Measurements from ENCODE around the gene DCX. TPM values are rescaled to one million over a fixed set of nuclear protein-coding genes. Genes with fewer than 3 reads are reported as not detected.

The DCX gene
- total and polyA plus RNA-seq, 2 experiments from 2014 or later: 0.66 to 3.0 TPM

GRCh38 chrX:111375747-111376146 lies 36.2 kb downstream of the DCX start (continued):
- no peak for TF ChIP-seq ZNF462 (CRISPR knock-in tag; IDR thresholded peaks at IDR 0.05)

GRCh38 chrX:111372086-111372485 lies 39.9 kb downstream of the DCX start:
- no peak overlapping the region for H3K4me2 ChIP-seq
- H3K27ac Mint-ChIP-seq: no peak overlapping the region
- no peak for TF ChIP-seq ZNF114 (CRISPR knock-in tag; IDR thresholded peaks at IDR 0.05)
- TF ChIP-seq ETS1 (IDR thresholded peaks at IDR 0.05): no peak
- no peak for TF ChIP-seq JUNB (IDR thresholded peaks at IDR 0.05; ENCODE audit: unreplicated experiment)
- no peak for TF ChIP-seq POLR2AphosphoS5 (IDR thresholded peaks at IDR 0.05; ENCODE audit: low read depth)
- no peak for TF ChIP-seq CREB1 (CRISPR knock-in tag; IDR thresholded peaks at IDR 0.05; ENCODE audit: low read depth)
- no peak for TF ChIP-seq ZNF331 (CRISPR knock-in tag; IDR thresholded peaks at IDR 0.05; ENCODE audit: low read depth)
- no peak for TF ChIP-seq STAT1 (IDR thresholded peaks at IDR 0.05; ENCODE audit: unreplicated experiment)
- TF ChIP-seq CTCF (conservative IDR thresholded peaks at IDR 0.05; ENCODE audit: low read depth in 2 of 2): no peak
- TF ChIP-seq NANOG (IDR thresholded peaks at IDR 0.05; ENCODE audit: borderline replicate concordance): no peak
- no peak for TF ChIP-seq EZH2phosphoT487 (IDR thresholded peaks at IDR 0.05; ENCODE audit: unreplicated experiment)
- TF ChIP-seq EZH2 (IDR thresholded peaks at IDR 0.05; ENCODE audit: low read depth, unreplicated experiment): no peak
- no peak for TF ChIP-seq REST (IDR thresholded peaks at IDR 0.05; ENCODE audit: unreplicated experiment)

More at GRCh38 chrX:111372086-111372485, 39.9 kb downstream of the DCX start:
- Mint-ChIP-seq H3K4me1 (peaks cover 17% of the 10 kb centered on the region), H3K4me3 (no peak overlapping the region), H3K27me3 (ENCODE audit: insufficient read depth, low read depth, poor library complexity) (no peaks in the 10 kb centered on the region), H3K9me3 (no peaks in the 10 kb centered on the region), H3K36me3 (ENCODE audit: low read depth) (no peaks in the 10 kb centered on the region)
- no peaks in the 10 kb centered on the region for H3K79me2 ChIP-seq (replicated peaks; ENCODE audit: insufficient read depth)
- H3K27me3 ChIP-seq (ENCODE audit: insufficient read depth): no peaks in the 10 kb centered on the region
- H3F3A ChIP-seq (replicated peaks; ENCODE audit: low read depth): no peaks in the 10 kb centered on the region
- peaks cover 2% of the 10 kb centered on the region; the same call in 1 of the 2 replicates for H3K4me1 ChIP-seq (ENCODE audit: insufficient read depth)
- ATAC-seq (no peak), DNase-seq (ENCODE audit: low spot score) (no peak)
- no peaks in the 10 kb centered on the region for H3K36me3 ChIP-seq (ENCODE audit: insufficient read depth)
- H3K4me3 ChIP-seq: no peak overlapping the region
- H4K20me1 ChIP-seq (replicated peaks; ENCODE audit: insufficient read depth): no peaks in the 10 kb centered on the region
- no peak overlapping the region for H3K27ac ChIP-seq (ENCODE audit: low read depth)
- H2AFZ ChIP-seq: no peak overlapping the region
- no peaks in the 10 kb centered on the region for H3K9me2 ChIP-seq (ENCODE audit: insufficient read depth)

All from GM23338 (cell line).